Gastroesophageal sphincter (tissue), 3 donors: Measurements from ENCODE around the gene TMEM123.

Experiments
- CTCF ChIP-seq, 4 experiments: fragments of 200-600 bp in 2 of 4; fragments of 450-650 bp in 2 of 4; sonication (generic) in 1 of 4; IDR thresholded peaks; one replicate each; pipeline ENCODE4 v1.5.1; 2017 to 2019; ENCODE audit warnings: antibody characterized with exemption in 4 of 4, mild to moderate bottlenecking in 2 of 4, moderate library complexity in 2 of 4
- POLR2A ChIP-seq, 2 donors: fragments of 450-650 bp; IDR thresholded peaks; one replicate each; pipeline ENCODE4 v1.6.1; 2017; ENCODE audit warnings: antibody characterized with exemption in 2 of 2, mild to moderate bottlenecking in 2 of 2, moderate library complexity in 1 of 2

DNA sequence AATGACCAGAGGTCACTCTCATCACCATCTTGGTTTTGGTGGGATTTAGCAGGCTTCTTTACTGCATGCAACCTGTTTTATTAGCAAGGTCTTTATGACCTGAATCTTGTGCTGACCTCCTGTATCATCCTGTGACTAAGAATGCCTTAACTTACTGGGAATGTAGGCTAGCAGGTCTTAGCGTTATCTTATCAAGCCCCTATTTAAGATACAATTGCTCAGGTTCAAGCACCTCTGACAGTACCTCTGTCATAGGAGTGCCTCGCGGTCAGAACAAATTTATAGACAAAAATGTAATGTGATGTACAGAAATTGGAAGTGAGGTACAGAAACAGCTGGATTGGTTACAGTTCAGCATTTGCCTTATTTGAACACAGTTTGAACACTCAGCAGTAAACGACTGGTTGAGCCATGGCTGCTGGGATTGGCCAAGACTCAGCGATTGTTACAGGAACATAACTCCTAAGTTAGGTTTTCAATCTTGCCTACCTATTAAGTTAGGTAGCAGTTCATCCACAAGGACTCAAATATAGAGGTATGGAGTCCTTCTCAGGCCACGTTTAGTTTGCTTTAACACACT, 16.1 kb upstream of the TMEM123 start:
- TF ChIP-seq CTCF (IDR thresholded peaks at IDR 0.05) (no peak), POLR2A (IDR thresholded peaks at IDR 0.05) (no peak)
